ENCODE measurements around the gene RPS27L.

DNA sequence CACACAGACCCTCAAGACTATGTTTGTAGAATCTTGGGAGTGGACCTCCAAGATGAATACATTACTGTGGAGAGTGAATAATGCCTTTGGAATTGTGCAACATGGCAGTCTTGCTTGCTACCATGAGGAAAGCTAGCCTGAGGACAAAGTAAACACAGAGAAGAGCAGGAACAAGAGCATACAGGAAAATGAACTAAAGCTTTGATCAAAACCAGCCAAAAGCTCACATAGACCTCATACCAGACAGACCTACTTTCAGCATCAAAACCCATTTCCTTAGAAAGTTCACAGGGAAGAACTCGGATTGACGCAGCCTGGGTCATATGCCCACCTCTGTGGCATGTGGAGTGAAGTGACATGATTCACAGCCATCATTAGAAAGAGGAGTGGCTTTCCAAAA, 28.8 kb upstream of the RPS27L start:
- TF ChIP-seq, protein P1, sequence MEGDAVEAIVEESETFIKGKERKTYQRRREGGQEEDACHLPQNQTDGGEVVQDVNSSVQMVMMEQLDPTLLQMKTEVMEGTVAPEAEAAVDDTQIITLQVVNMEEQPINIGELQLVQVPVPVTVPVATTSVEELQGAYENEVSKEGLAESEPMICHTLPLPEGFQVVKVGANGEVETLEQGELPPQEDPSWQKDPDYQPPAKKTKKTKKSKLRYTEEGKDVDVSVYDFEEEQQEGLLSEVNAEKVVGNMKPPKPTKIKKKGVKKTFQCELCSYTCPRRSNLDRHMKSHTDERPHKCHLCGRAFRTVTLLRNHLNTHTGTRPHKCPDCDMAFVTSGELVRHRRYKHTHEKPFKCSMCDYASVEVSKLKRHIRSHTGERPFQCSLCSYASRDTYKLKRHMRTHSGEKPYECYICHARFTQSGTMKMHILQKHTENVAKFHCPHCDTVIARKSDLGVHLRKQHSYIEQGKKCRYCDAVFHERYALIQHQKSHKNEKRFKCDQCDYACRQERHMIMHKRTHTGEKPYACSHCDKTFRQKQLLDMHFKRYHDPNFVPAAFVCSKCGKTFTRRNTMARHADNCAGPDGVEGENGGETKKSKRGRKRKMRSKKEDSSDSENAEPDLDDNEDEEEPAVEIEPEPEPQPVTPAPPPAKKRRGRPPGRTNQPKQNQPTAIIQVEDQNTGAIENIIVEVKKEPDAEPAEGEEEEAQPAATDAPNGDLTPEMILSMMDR (conservative IDR thresholded peaks at IDR 0.05): no peak
- no peak for TF ChIP-seq EZH2 (IDR thresholded peaks at IDR 0.05; ENCODE audit: low read depth)
